ENCODE measurements around the gene LRMDA. TPM values are rescaled to one million over a fixed set of nuclear protein-coding genes. Genes with fewer than 3 reads are reported as not detected.

The LRMDA gene
- total RNA-seq, 5 donors from 2014 or later (not counting 1 experiment from before 2014, with no cell fraction given): 0.30 to 1.2 TPM; not detected in 3

GRCh38 chr10:75712242-75712880 lies 280.9 kb downstream of the LRMDA start:
- Mint-ChIP-seq H3K4me1 (peaks cover 0 to 6% (median 0%) of the 10 kb centered on the region in 3 donors), H3K27ac (no peak overlapping the region), H3K36me3 (no peaks in the 10 kb centered on the region), H3K9me3 (no peaks in the 10 kb centered on the region), H3K4me3 (no peak overlapping the region), H3K27me3 (peaks cover 23 to 25% of the 10 kb centered on the region in 2 donors)
- H3K36me3 ChIP-seq (ENCODE audit: control insufficient read depth in 2 of 2, extremely low read depth in 1 of 2, insufficient read depth in 1 of 2, low read length in 1 of 2): no peaks in the 10 kb centered on the region
- peaks cover 0 to 17% of the 10 kb centered on the region in 2 experiments for H3K27me3 ChIP-seq (replicated peaks in 1 of 2; ENCODE audit: control insufficient read depth in 2 of 2, extremely low read depth in 1 of 2, insufficient read depth in 2 of 2, low read length in 1 of 2)
- no peak for DNase-seq
- no peaks in the 10 kb centered on the region for H3K4me1 ChIP-seq (ENCODE audit: control insufficient read depth in 1 of 2, extremely low read depth in 1 of 2, insufficient read depth in 2 of 2, low read length in 2 of 2)
- ChIA-PET CTCF (no interaction called here), POLR2A (no interaction called here)
- 24% methylated on average over 14 of the region's 22 CpGs for WGBS (ENCODE audit: insufficient coverage)
- no peak overlapping the region for H3K27ac ChIP-seq (ENCODE audit: low read length)
- no peaks in the 10 kb centered on the region for H3K9me3 ChIP-seq
- no peak overlapping the region for H3K4me3 ChIP-seq (ENCODE audit: control insufficient read depth in 1 of 2, extremely low read depth in 1 of 2, low read length in 1 of 2)
- no peak for ATAC-seq (replicated peaks in 1 of 4)

- no peak overlapping the region for H3K27ac Mint-ChIP-seq
- ChIA-PET CTCF (no interaction called here), POLR2A (no interaction called here)
- no peak overlapping the region for H3K4me3 ChIP-seq (ENCODE audit: control insufficient read depth in 1 of 2, extremely low read depth in 1 of 2, low read length in 1 of 2)
- H3K4me3 Mint-ChIP-seq: no peak overlapping the region
- ATAC-seq (replicated peaks in 1 of 4) (no peak), DNase-seq (no peak)
- peaks cover 0 to 15% of the 10 kb centered on the region in 2 experiments for H3K27me3 ChIP-seq (replicated peaks in 1 of 2; ENCODE audit: control insufficient read depth in 2 of 2, extremely low read depth in 1 of 2, insufficient read depth in 2 of 2, low read length in 1 of 2)
- H3K9me3 ChIP-seq: no peaks in the 10 kb centered on the region
- no peaks in the 10 kb centered on the region for H3K36me3 Mint-ChIP-seq
- H3K9me3 Mint-ChIP-seq: no peaks in the 10 kb centered on the region
- H3K36me3 ChIP-seq (ENCODE audit: control insufficient read depth in 2 of 2, extremely low read depth in 1 of 2, insufficient read depth in 1 of 2, low read length in 1 of 2): no peaks in the 10 kb centered on the region
- peaks cover 0 to 6% (median 0%) of the 10 kb centered on the region in 3 donors for H3K4me1 Mint-ChIP-seq
- WGBS (ENCODE audit: insufficient coverage): no CpG with 5 or more reads among the region's 3 CpGs
- H3K27me3 Mint-ChIP-seq: peaks cover 14 to 21% of the 10 kb centered on the region in 2 donors
- H3K4me1 ChIP-seq (ENCODE audit: control insufficient read depth in 1 of 2, extremely low read depth in 1 of 2, insufficient read depth in 2 of 2, low read length in 2 of 2): no peaks in the 10 kb centered on the region
- no peak overlapping the region for H3K27ac ChIP-seq (ENCODE audit: low read length)
These were observed 285.1 kb downstream of the LRMDA start for GRCh38 chr10:75716506-75716905.

GRCh38 chr10:75717126-75717916 lies 285.9 kb downstream of the LRMDA start:
- H3K36me3 ChIP-seq (ENCODE audit: control insufficient read depth in 2 of 2, extremely low read depth in 1 of 2, insufficient read depth in 1 of 2, low read length in 1 of 2): no peaks in the 10 kb centered on the region
- Mint-ChIP-seq H3K9me3 (no peaks in the 10 kb centered on the region), H3K27me3 (peaks cover 11 to 17% of the 10 kb centered on the region in 2 donors), H3K4me1 (peaks cover 0 to 1% (median 0%) of the 10 kb centered on the region in 3 donors), H3K4me3 (no peak overlapping the region), H3K27ac (no peak overlapping the region), H3K36me3 (no peaks in the 10 kb centered on the region)
- DNase-seq (no peak), ATAC-seq (replicated peaks in 1 of 4) (no peak)
- no peak overlapping the region for H3K4me3 ChIP-seq (ENCODE audit: control insufficient read depth in 1 of 2, extremely low read depth in 1 of 2, low read length in 1 of 2)
- no peaks in the 10 kb centered on the region for H3K9me3 ChIP-seq
- ChIA-PET POLR2A (no interaction called here), CTCF (no interaction called here)
- no peaks in the 10 kb centered on the region for H3K4me1 ChIP-seq (ENCODE audit: control insufficient read depth in 1 of 2, extremely low read depth in 1 of 2, insufficient read depth in 2 of 2, low read length in 2 of 2)
- WGBS (ENCODE audit: insufficient coverage): 89% methylated on average over 6 of the region's 10 CpGs
- H3K27ac ChIP-seq (ENCODE audit: low read length): no peak overlapping the region
- peaks cover 0 to 11% of the 10 kb centered on the region in 2 experiments for H3K27me3 ChIP-seq (replicated peaks in 1 of 2; ENCODE audit: control insufficient read depth in 2 of 2, extremely low read depth in 1 of 2, insufficient read depth in 2 of 2, low read length in 1 of 2)

GRCh38 chr10:75718991-75719390 lies 287.6 kb downstream of the LRMDA start:
- H3K36me3 ChIP-seq (ENCODE audit: control insufficient read depth in 2 of 2, extremely low read depth in 1 of 2, insufficient read depth in 1 of 2, low read length in 1 of 2): no peaks in the 10 kb centered on the region
- H3K27ac ChIP-seq (ENCODE audit: low read length): no peak overlapping the region
- Mint-ChIP-seq H3K36me3 (no peaks in the 10 kb centered on the region), H3K9me3 (peaks cover 0 to 4% (median 0%) of the 10 kb centered on the region in 3 donors), H3K4me1 (no peaks in the 10 kb centered on the region), H3K27ac (no peak overlapping the region), H3K4me3 (no peak overlapping the region), H3K27me3 (peaks cover 7 to 11% of the 10 kb centered on the region in 2 donors)
- no peak overlapping the region for H3K4me3 ChIP-seq (ENCODE audit: control insufficient read depth in 1 of 2, extremely low read depth in 1 of 2, low read length in 1 of 2)
- H3K9me3 ChIP-seq: no peaks in the 10 kb centered on the region
- ATAC-seq (replicated peaks in 1 of 4): no peak
- CTCF ChIA-PET: no interaction called here
- no peak for DNase-seq
- H3K4me1 ChIP-seq (ENCODE audit: control insufficient read depth in 1 of 2, extremely low read depth in 1 of 2, insufficient read depth in 2 of 2, low read length in 2 of 2): no peaks in the 10 kb centered on the region
- peaks cover 0 to 8% of the 10 kb centered on the region in 2 experiments for H3K27me3 ChIP-seq (replicated peaks in 1 of 2; ENCODE audit: control insufficient read depth in 2 of 2, extremely low read depth in 1 of 2, insufficient read depth in 2 of 2, low read length in 1 of 2)
- POLR2A ChIA-PET: no interaction called here

GRCh38 chr10:75720157-75720556 lies 288.7 kb downstream of the LRMDA start:
- Mint-ChIP-seq H3K27ac (no peak overlapping the region), H3K4me1 (no peaks in the 10 kb centered on the region), H3K36me3 (no peaks in the 10 kb centered on the region), H3K4me3 (no peak overlapping the region), H3K27me3 (peaks cover 2 to 8% of the 10 kb centered on the region in 2 donors), H3K9me3 (peaks cover 0 to 4% (median 0%) of the 10 kb centered on the region in 3 donors)
- POLR2A ChIA-PET: no interaction called here
- Histone ChIP-seq H3K4me3 (ENCODE audit: control insufficient read depth in 1 of 2, extremely low read depth in 1 of 2, low read length in 1 of 2) (no peak overlapping the region), H3K27ac (ENCODE audit: low read length) (no peak overlapping the region), H3K9me3 (no peaks in the 10 kb centered on the region), H3K36me3 (ENCODE audit: control insufficient read depth in 2 of 2, extremely low read depth in 1 of 2, insufficient read depth in 1 of 2, low read length in 1 of 2) (no peaks in the 10 kb centered on the region), H3K27me3 (replicated peaks in 1 of 2; ENCODE audit: control insufficient read depth in 2 of 2, extremely low read depth in 1 of 2, insufficient read depth in 2 of 2, low read length in 1 of 2) (peaks cover 0 to 3% of the 10 kb centered on the region in 2 experiments), H3K4me1 (ENCODE audit: control insufficient read depth in 1 of 2, extremely low read depth in 1 of 2, insufficient read depth in 2 of 2, low read length in 2 of 2) (no peaks in the 10 kb centered on the region)
- CTCF ChIA-PET: no interaction called here
- 88% methylated on average over 3 of the region's 7 CpGs for WGBS (ENCODE audit: insufficient coverage)
- no peak for ATAC-seq (replicated peaks in 1 of 4)
- no peak for DNase-seq

DNA sequence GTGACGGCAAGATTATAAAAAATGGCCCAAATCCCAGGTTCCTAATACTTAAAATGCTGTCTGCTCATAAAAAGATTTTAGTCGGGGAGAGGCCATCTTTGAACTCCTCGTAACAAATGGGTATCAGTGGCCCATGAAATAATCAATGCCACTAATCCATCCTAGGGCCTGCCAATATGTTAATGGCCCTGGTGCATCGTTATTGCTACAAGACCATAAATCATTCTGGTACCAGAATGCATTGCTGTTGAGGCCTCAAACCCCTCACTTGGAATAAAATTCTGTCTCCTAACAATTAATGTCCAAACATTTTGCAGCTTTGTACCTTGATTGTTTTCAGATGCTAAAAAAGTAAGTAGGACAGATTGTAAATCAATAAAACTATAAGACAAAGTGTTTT lies 290.6 kb downstream of the LRMDA start:
- Mint-ChIP-seq H3K27ac (no peak overlapping the region), H3K4me3 (no peak overlapping the region), H3K27me3 (peaks cover 3 to 15% of the 10 kb centered on the region in 2 donors), H3K4me1 (no peaks in the 10 kb centered on the region), H3K36me3 (no peaks in the 10 kb centered on the region), H3K9me3 (peaks cover 0 to 4% (median 0%) of the 10 kb centered on the region in 3 donors)
- Histone ChIP-seq H3K9me3 (no peaks in the 10 kb centered on the region), H3K36me3 (ENCODE audit: control insufficient read depth in 2 of 2, extremely low read depth in 1 of 2, insufficient read depth in 1 of 2, low read length in 1 of 2) (no peaks in the 10 kb centered on the region), H3K4me3 (ENCODE audit: control insufficient read depth in 1 of 2, extremely low read depth in 1 of 2, low read length in 1 of 2) (no peak overlapping the region), H3K4me1 (ENCODE audit: control insufficient read depth in 1 of 2, extremely low read depth in 1 of 2, insufficient read depth in 2 of 2, low read length in 2 of 2) (no peaks in the 10 kb centered on the region), H3K27ac (ENCODE audit: low read length) (no peak overlapping the region), H3K27me3 (replicated peaks in 1 of 2; ENCODE audit: control insufficient read depth in 2 of 2, extremely low read depth in 1 of 2, insufficient read depth in 2 of 2, low read length in 1 of 2) (peaks cover 0 to 3% of the 10 kb centered on the region in 2 experiments)
- WGBS (ENCODE audit: insufficient coverage): 83% methylated on average over 3 of the region's 4 CpGs
- no peak for DNase-seq
- ATAC-seq (replicated peaks in 1 of 4): no peak
- ChIA-PET POLR2A (no interaction called here), CTCF (no interaction called here)

All from T-cell (primary cell).